ENCODE measurements around the gene LIM2.

LIM2 gene

DNA sequence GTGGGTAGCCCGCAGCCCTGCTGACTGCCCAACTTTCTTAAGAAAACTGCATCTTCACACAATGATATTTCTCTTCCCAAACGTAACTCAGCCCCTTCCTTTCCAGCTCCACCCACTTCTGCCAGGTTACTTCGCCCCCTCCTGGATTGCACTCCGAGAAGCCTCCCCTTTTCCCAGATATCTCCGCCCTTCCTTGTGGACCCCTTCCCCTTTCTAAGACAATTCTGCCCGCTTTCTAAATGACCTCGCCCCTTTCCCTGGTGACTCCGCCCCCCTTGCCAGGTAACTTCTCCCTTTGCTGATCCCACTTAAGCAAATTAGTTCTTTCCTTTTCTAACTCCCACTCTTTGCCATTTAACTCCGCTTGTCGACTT, 48.5 kb downstream of the LIM2 start:
- no peak for DNase-seq (ENCODE audit: low spot score)

DNA sequence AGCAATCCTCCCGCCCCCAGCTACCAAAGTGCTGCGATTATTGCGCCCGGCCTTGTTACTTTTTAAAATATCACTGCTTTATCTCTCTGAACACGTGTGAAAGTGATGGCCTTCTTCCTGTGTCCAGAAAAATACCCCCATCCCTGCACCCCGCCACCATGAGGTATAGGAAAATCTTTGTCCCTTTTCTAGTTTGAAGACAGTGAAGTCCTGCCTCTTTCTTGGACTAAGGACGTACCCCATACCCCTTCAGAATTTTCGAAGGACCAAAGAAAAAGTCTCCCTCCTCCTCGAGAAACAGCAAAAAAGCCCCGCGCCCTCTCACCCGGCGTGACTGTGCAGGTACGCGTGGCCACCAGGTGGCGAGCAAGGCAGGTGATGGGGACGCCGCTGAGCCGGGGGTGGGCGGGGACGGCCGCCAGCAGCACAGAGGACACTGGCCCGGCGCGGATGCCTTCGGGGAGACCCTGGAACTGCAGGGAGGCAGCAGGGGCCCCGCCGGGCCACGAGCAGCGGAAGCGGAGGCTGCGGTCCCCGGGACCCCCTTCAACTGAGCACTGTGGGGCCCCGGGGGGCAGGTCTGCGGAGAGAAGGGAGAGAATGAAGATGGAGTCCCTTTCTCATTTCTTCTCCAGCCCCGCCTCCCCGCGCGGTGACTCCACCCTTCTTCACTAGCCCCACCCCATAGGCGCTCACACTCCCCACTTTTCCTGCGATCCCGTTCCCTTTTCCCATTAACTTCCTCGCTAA, 49.0 kb downstream of the LIM2 start:
- peak; percentile 93 for DNase-seq (ENCODE audit: low spot score)

DNA sequence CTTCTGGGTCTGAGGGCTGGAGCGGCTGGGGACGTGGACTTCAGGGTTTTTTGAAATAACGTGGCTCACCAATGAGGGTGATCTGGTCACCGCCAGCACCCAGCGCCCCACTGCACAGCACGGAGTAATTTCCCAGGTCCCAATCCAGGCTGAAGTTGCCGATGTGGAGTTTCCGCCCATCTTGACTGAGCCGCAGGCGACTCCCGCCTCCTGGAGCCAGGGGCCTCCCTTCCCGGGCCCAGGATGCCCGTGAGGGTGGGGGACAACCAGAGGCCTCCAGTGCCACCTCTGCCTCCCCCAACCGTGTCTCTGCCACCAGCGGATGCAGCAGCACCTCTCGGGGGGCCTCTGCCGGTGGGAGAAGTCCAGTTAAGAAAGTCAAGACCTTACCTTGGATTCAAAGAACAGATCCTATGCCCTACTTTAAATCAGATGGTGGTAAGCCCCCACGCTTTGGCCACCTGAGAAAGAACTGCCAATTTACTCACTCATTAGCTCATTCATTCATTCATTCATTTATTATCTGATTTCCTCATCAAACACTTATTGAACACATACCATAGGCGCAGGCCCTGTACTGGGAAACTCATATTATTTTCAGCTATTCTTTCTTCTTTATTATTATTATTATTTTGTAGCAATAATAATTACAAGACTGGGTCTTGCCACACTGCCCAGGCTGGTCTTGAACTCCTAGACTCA, 49.8 kb downstream of the LIM2 start:
- no peak for DNase-seq (ENCODE audit: low spot score)

DNA sequence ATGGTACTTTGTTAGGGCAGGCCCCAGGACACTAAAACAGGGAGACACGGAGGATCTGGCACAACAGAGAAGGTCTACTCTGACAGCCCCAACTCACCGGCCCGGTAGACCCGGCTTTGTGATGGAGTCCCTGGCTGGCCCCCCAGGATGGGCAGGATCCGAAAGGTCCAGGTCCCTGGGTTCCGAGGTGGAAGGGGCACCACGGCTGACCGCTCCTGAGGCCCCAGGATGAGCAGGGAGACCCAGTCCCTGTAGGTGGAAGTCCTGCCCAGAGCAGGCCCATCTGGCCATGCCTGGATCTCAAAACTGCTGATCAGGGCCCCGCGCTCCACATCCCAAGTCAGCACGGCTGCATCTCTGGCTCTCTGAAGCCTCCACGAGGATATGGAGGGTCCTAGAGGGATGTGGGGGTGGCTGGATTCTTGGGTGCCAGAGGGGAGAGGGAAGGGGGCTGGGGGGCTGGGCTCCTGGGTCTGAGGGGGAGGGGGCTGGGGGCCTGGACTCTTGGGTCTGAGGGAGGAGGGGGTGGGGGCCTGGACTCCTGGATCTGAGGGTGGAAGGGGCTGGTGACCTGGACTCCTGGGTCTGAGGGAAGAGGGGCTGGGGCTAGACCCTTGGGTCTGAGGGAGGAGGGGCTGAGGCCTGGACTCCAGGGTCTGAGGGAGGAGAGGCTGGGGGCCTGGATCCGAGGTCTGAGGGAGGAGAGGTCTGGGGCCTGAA, 50.5 kb downstream of the LIM2 start:
- DNase-seq (ENCODE audit: low spot score), result no peak

DNA sequence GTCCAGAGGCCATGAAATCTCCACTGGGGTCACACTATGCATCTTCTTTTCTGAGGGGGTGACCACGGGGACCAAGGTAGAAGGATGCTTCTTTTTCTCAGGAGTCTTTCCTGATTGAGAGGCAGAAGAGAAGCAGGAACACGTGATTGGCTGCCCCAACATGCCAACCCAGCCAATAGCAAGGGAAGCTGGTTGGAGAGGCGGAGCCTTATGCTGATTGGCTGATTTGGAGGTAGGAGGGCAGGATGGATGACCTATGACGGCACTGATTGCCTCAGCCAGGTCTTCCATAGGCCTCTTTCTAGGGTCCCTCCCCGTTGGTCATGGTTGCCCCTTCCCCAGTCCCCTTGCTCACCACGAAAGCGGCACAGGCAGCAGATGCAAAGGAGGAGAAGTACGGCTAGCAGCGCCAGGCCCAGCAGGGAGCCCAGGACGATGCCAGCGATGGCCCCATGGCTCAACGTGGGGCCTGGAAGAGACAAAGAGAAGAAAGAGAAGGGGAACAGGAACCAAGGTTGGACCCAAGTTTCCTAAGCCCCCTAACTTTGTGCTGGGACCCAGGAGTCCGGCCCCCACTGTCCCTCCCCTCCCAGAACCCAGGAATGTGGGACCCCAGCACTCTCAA, 53.8 kb downstream of the LIM2 start:
- DNase-seq (ENCODE audit: low spot score), result no peak

DNA sequence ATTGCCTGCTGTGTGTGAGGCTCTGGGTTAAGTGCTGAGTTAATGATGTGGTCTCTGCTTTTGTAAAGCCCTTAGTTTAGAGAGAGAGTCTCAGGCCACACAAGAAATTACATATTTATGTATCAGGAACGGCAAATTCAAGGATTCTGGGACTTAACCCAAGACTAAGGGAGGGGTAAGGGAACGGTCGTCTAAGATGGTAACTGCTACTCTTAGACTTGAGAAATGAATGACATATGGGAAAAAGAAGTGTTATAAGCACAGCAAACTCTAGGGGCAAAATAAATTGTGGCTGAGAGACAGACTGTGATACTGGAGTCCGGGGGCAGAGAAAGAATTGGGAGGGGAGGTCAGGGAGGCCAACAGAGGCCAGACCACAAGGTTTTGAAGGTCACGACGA, 56.1 kb downstream of the LIM2 start:
- DNase-seq (ENCODE audit: low spot score), result no peak

DNA sequence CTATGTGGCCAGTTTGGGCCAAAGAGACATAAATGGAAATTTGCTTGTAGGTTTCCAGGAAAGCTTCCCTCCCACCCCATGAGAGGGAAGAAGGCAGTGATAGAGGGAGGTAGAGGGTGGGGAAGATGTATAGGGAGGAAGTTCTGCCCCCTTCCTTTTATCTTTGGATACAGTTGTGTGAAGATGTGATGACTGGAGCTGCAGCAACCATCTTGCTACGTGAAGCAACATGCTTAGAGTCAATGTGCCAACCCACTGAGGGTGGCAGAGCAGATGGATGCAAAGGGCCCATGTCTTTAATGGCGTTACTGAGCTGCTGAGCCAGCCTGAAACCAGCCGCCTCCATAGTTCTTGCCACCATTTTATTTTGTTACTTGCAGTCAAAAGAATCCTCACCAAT, 56.6 kb downstream of the LIM2 start:
- no peak for DNase-seq (ENCODE audit: low spot score)

DNA sequence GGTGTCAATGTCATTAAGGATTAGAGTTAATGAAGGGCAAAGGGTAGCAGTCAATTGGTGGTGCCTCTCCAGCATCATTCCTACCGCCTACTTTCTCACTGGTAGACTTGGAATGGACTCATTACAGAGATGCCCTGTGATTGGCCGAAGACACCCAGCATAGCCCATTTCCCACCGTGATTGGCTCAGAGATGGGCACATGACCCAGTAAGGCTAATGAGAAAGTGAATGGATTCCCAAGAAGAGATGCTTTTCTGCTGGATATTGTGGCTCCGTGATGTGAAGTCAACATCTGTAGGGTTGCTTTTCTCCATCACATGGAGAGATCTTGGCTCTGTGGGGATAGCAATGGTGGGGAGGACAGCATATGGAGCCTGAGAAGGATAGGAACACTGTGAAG, 57.4 kb downstream of the LIM2 start:
- no peak for DNase-seq (ENCODE audit: low spot score)
